Fibroblast of lung (primary cell): ENCODE results near the gene SMG7. TPM values are rescaled to one million over a fixed set of nuclear protein-coding genes. Genes with fewer than 3 reads are reported as not detected.

ENCODE experiments used
- DNase-seq, 2 donors: peaks; one replicate each; pipeline versions ENCODE4 v3.0.0 to v3.0.0-alpha.2; 2010; ENCODE audit warnings: low read depth in 2 of 2
- H2AFZ ChIP-seq: 2 replicates; pipeline ENCODE4 v1.5.1; 2012; ENCODE audit warnings: low read length, control low read depth, inconsistent platforms
- H3K27ac ChIP-seq: 2 replicates; pipeline ENCODE4 v1.5.1; 2011; ENCODE audit warnings: low read length, control low read depth; ENCODE audit not compliant: insufficient read depth
- H3K27me3 ChIP-seq: 2 replicates; pipeline ENCODE4 v1.5.1; 2011; ENCODE audit warnings: mild to moderate bottlenecking, low read length; ENCODE audit not compliant: control insufficient read depth, insufficient read depth
- H3K36me3 ChIP-seq: 2 replicates; pipeline ENCODE4 v1.5.1; 2011; ENCODE audit warnings: low read length; ENCODE audit not compliant: control insufficient read depth, insufficient read depth
- H3K4me1 ChIP-seq: 2 replicates; pipeline ENCODE4 v1.5.1; 2011; ENCODE audit warnings: low read length; ENCODE audit not compliant: control insufficient read depth, insufficient read depth; ENCODE audit errors: extremely low read depth
- H3K4me2 ChIP-seq: 2 replicates; pipeline ENCODE4 v1.5.1; 2011; ENCODE audit warnings: low read length, control low read depth; ENCODE audit not compliant: insufficient read depth; ENCODE audit errors: extremely low read depth
- H3K4me3 ChIP-seq, 4 experiments: fragments of 200-600 bp in 1 of 4; sonication (generic) in 1 of 4; replicated peaks in 1 of 4; 2 replicates each; pipeline ENCODE4 v1.5.1; 2011 to 2016; ENCODE audit warnings: low read length in 4 of 4, low read depth in 3 of 4, mild to moderate bottlenecking in 3 of 4, control low read depth in 2 of 4, inconsistent platforms in 1 of 4, mixed read lengths in 1 of 4; ENCODE audit not compliant: insufficient read depth in 1 of 4; ENCODE audit errors: control extremely low read depth in 1 of 4
- H3K79me2 ChIP-seq: 2 replicates; pipeline ENCODE4 v1.5.1; 2012; ENCODE audit warnings: mild to moderate bottlenecking, low read length, inconsistent platforms; ENCODE audit not compliant: control insufficient read depth, insufficient read depth
- H3K9ac ChIP-seq: 2 replicates; pipeline ENCODE4 v1.5.1; 2011; ENCODE audit warnings: mild to moderate bottlenecking, low read length, control low read depth; ENCODE audit not compliant: insufficient read depth
- H3K9me3 ChIP-seq: 2 replicates; pipeline ENCODE4 v1.5.1; 2012; ENCODE audit warnings: low read depth, low read length; ENCODE audit not compliant: control insufficient read depth, insufficient read depth
- H4K20me1 ChIP-seq: 2 replicates; pipeline ENCODE4 v1.5.1; 2011; ENCODE audit warnings: low read length; ENCODE audit not compliant: control insufficient read depth, insufficient read depth; ENCODE audit errors: extremely low read depth
- CTCF ChIP-seq, 2 donors: IDR thresholded peaks in 1 of 2; conservative IDR thresholded peaks in 1 of 2; 1 replicate in 1 of 2; 2 replicates in 1 of 2; pipeline ENCODE4 v1.5.1; 2011 to 2012; ENCODE audit warnings: low read length in 2 of 2, control low read depth in 1 of 2, inconsistent platforms in 1 of 2, low read depth in 1 of 2, mild to moderate bottlenecking in 1 of 2
- EZH2 ChIP-seq: IDR thresholded peaks from 2 replicates; pipeline ENCODE4 v1.5.1; 2012; ENCODE audit warnings: low read length, control low read depth, mild to moderate bottlenecking; ENCODE audit errors: missing control alignments
- polyA plus RNA-seq, 2 donors: library from polyadenylated mRNA; depleted of rRNA in 1 of 2; stranded (reverse) in 1 of 2; unstranded in 1 of 2; fragments of >200 nt; gene quantifications; 2 replicates each; pipeline ENCODE4 v1.2.1, GENCODE V29; 2011 to 2012; ENCODE audit warnings: missing spikeins in 1 of 2
- total RNA-seq: library from RNA; depleted of rRNA; stranded (reverse); fragments of >200 nt; gene quantifications from 2 replicates; pipeline ENCODE4 v1.2.1, GENCODE V29; 2014

SMG7 gene
- total and polyA plus RNA-seq, 2 donors (not counting 1 experiment from before 2014, with no cell fraction given): 23.1 to 30.7 TPM

GRCh38 chr1:183552441-183552840 is 80.1 kb downstream of the SMG7 start:
- Histone ChIP-seq H3K9me3 (no peaks in the 10 kb centered on the region), H3K9ac (no peak overlapping the region), H3K27me3 (no peaks in the 10 kb centered on the region), H3K27ac (no peak overlapping the region), H3K36me3 (peaks cover 5% of the 10 kb centered on the region), H4K20me1 (no peaks in the 10 kb centered on the region), H3K4me3 (no peak overlapping the region), H3K4me1 (no peaks in the 10 kb centered on the region), H3K79me2 (no peaks in the 10 kb centered on the region), H2AFZ (no peak overlapping the region), H3K4me2 (no peak overlapping the region)
- TF ChIP-seq EZH2 (no peak), CTCF (conservative IDR thresholded peaks at IDR 0.05 in 1 of 2, IDR thresholded peaks at IDR 0.05 in 1 of 2; ENCODE audit: low read depth in 1 of 2, low read length in 2 of 2) (no peak)
- no peak for DNase-seq

GRCh38 chr1:183552891-183553290 is 80.6 kb downstream of the SMG7 start:
- Histone ChIP-seq H3K4me1 (no peaks in the 10 kb centered on the region), H3K27me3 (no peaks in the 10 kb centered on the region), H3K9me3 (no peaks in the 10 kb centered on the region), H3K27ac (no peak overlapping the region), H3K4me3 (no peak overlapping the region), H3K36me3 (peaks cover 5% of the 10 kb centered on the region), H2AFZ (no peak overlapping the region), H3K79me2 (no peaks in the 10 kb centered on the region), H4K20me1 (no peaks in the 10 kb centered on the region), H3K9ac (no peak overlapping the region), H3K4me2 (no peak overlapping the region)
- no peak for TF ChIP-seq CTCF (conservative IDR thresholded peaks at IDR 0.05 in 1 of 2, IDR thresholded peaks at IDR 0.05 in 1 of 2; ENCODE audit: low read depth in 1 of 2, low read length in 2 of 2)
- no peak for TF ChIP-seq EZH2
- DNase-seq: no peak

- no peak overlapping the region for H3K4me2 ChIP-seq
- no peak overlapping the region for H3K4me3 ChIP-seq
- H3K27ac ChIP-seq: no peak overlapping the region
- TF ChIP-seq EZH2 (no peak), CTCF (conservative IDR thresholded peaks at IDR 0.05 in 1 of 2, IDR thresholded peaks at IDR 0.05 in 1 of 2; ENCODE audit: low read depth in 1 of 2, low read length in 2 of 2) (no peak)
- no peak for DNase-seq
- H3K9me3 ChIP-seq: no peaks in the 10 kb centered on the region
- no peaks in the 10 kb centered on the region for H4K20me1 ChIP-seq
- H3K79me2 ChIP-seq: no peaks in the 10 kb centered on the region
- H3K4me1 ChIP-seq: no peaks in the 10 kb centered on the region
- no peak overlapping the region for H3K9ac ChIP-seq
- no peak overlapping the region for H2AFZ ChIP-seq
- no peaks in the 10 kb centered on the region for H3K27me3 ChIP-seq
- H3K36me3 ChIP-seq: peaks cover 5% of the 10 kb centered on the region
These were observed 81.0 kb downstream of the SMG7 start for GRCh38 chr1:183553331-183553730.
